HG03039 (cell line): ENCODE results near the gene TRIM8.
"Not testable (repeated sequence)": the region's sequence is repeated elsewhere in the genome, so short reads cannot be mapped to it uniquely, and the experiment has no call there.

Experiments
- ATAC-seq: cut with Tn5 transposase; IDR thresholded peaks from one replicate; pipeline ENCODE4 v1.9.1; 2021; ENCODE audit warnings: mild to moderate bottlenecking, moderate library complexity; ENCODE audit not compliant: unreplicated experiment

The TRIM8 gene

DNA sequence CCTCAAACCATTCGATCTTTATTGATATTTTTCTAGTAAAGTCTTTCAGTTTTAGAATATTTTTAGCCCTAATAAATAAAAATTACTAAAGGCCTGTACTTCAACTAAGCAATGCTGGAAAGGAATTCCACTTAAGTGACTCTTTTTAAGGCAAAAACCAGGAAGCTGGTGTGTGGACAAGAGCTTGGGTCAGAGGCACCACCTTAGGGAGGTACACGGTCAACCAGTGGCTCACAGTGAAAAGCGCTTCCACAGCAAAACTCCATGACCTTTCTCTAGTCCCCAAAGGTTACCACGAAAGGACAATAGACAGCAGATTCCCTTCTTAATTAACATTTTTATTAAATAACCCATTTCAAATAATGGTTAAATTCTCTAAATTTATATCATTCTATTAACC is 38.7 kb downstream of the TRIM8 start:
- ATAC-seq: no peak

DNA sequence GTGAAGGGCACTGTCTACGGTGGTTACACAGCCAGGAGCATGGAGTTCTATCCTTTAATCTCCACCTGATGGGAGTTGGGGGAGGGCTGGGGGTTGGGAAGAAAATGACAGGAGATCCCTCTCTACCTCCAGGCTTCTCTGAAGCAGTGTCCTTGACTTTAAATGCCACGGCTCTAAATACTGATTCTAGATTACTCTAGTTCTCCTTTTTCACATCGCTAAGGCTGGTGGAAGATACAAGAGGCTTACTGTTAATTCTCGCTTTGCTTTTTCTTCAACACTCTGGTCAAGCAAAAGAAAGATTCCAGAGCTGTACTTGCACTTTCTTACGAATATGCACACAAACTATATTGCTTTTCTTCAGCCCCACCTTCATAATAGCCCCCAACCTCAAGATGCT is 39.5 kb downstream of the TRIM8 start:
- no peak for ATAC-seq

DNA sequence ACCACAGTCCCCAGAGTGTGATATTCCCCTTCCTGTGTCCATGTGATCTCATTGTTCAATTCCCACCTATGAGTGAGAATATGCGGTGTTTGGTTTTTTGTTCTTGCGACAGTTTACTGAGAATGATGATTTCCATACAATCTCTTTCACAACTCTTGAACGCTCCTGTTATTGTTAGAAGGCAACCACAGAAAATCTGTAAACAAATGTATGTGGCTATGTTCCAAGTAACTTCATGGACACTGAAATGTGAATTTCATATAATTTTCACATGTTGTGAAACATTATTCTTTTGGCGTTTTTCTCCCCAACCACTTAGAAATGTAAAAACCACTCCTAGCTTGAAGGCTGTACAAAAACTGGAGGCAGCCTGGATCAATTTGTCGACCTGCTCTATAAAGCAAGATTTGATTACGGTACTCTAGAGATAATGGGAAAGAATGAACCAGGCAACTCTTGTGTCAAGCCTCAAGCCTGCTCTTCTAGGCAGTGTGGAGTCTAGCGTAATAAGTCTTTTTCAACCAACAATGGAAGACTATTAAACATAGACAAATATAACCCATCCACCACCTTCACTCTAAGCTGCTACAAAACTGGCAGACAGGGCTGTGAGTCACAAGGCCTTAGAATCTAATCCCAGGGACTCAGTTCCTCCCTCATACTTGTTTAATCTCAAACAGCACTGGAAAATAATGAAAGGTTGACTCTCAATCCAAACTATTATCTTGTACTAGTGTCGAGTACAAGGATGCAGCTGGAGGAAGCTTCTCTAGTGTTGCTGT is 47.2 kb downstream of the TRIM8 start:
- no peak for ATAC-seq

DNA sequence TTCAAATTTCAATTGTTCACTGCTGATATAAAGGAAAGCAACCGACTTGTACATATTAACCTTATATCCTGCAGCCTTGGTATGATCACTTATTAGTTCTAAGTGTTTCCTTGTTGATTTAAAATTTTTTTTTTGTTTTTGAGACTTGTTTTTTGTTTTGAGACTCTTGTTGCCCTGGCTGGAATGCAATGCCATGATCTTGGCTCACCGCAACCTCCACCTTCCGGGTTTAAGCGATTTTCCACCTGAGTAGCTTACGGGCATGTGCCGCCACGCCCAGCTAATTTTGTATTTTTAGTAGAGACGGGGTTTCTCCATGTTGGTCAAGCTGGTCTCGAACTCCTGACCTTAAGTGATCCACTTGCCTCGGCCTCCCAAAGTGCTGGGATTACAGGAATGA is 51.1 kb downstream of the TRIM8 start:
- ATAC-seq: not testable (repeated sequence)

DNA sequence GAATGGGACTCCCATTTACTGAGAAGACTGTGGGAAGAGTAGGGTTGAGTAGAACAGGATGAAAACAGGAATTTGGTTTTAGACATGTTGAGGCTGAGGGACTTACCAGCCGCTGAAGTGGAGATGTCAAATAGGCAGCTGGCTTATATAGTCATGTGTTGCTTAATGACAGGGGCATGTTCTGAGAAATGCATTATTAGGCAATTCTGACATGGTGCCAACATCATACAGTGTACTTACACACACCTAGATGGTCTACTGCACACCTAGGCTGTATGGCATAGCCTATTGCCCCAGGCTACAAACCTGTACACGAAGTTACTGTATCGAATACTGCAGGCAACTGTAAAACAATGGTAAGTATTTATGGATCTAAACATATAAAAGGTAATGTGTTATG is 52.5 kb downstream of the TRIM8 start:
- ATAC-seq: no peak

DNA sequence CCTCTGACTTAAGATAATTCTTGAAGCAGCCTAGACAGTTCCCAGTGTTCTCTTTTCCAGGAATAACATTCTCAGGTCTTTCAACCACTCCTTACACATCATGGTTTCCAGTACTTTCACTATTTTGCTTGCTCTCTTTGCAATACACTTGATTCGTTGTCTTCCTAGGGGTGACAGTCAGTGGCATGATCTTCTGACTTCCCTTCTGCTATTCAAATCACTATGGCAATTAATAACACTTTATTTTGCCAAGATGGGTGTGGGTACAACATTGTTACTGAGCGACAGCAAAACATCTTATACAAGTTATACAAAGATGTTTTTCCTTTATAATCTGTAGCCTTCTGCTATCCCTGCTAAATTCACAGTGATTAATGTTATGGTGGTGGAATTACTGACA is 54.6 kb downstream of the TRIM8 start:
- ATAC-seq: no peak

DNA sequence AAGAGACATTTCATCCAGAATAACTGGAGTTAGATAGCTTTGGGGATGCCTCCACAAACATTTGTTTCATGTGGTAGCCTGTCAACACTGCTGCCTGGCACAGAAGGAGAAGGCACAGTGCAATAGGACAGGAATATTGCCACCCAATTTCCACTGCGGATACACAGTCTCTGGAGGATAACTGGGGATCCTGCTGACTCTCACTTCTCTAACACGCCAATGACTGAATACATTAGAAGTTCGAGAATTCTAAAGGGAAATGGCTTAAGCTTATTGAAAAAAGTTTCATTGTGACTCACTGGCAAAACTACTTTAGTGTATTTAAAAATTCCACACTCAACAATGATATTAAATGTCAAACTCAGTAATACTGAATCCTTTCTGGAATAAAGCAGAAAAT is 57.0 kb downstream of the TRIM8 start:
- ATAC-seq: no peak

DNA sequence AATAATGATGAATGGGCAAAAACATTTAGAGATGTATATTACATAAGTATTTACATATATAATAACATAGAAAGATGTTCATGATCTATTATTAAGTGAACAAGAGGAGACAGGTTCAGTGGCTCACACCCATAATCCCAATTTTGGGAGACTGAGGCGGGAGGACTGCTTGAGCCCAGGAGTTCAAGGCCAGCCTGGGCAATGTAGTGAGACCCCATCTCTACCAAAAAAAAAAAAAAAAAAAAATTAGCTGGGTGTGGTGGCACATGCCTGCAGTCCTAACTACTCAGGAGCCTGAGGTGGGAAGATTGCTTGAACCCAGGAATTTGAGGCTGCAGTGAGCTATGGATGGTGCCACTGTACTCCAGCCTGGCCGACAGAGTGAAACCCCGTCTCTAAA is 57.5 kb downstream of the TRIM8 start:
- ATAC-seq: no peak

DNA sequence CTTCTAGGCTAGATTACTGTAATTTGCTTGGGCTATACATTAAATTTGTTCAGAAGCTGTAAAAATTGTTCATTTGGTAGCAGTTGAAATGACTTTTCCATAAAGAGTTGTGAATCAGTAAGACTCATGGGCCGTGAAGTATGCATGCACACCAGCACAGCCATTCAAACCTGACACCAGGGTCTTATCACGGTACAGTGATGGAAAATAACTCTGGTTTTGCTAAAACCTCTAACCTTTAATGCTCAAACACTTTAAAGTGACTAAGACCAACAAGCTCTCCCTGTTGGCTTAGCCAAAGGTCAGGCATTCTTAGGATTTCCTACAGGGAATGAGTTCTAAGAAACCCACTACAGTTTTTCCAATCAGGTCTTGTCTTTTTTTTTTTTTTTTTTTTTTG is 58.5 kb downstream of the TRIM8 start:
- no peak for ATAC-seq

DNA sequence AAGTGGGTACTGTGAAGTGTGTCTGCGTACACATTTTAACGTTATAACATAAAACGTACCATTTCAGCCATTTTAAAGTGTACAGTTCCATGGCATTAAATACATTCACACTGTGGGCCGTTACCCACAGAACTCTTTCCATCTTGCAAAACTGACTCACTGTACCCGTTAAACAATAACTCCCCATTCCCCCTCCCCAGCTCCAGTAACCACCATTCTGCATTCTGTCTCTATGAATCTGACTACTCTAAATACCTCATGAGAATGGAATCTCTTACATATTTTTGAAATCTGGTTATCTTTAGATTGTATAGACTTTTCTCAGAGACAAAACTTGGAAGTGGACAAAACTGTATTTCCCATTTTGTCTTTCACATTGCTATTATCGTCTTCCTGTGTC is 60.6 kb downstream of the TRIM8 start:
- no peak for ATAC-seq

DNA sequence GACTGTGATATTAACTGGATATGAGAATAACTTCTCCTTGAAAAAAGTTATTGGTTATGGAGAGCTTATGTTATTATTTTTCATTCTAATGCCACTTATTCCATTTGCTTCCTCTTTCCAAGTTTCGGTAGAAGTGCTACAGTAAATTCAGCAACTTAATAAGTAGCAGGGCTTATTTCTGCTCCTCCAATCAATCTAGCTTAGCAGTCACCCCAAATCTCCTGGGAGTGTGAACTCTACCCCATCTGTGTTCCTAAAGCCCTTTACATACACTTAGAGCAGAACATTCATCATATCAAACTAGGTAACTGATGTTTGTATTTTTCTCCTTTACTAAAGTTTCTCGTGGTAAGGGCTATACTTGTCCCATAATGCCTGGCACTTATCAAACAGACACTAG is 61.3 kb downstream of the TRIM8 start:
- no peak for ATAC-seq
